Upper lobe of left lung (tissue), 4 donors: ENCODE measurements around the gene RNU5D-1.

Experiments used
- CTCF ChIP-seq, 6 experiments: fragments of 450-650 bp in 4 of 6; fragments of 200-600 bp in 2 of 6; sonication (generic) in 2 of 6; IDR thresholded peaks; one replicate each; pipeline ENCODE4 v1.5.1; 2016 to 2019; ENCODE audit warnings: antibody characterized with exemption in 6 of 6
- POLR2A ChIP-seq, 4 donors: fragments of 450-650 bp; IDR thresholded peaks; one replicate each; pipeline ENCODE4 v1.5.1; 2016 to 2017; ENCODE audit warnings: antibody characterized with exemption in 4 of 4, mild to moderate bottlenecking in 2 of 4
- POLR2AphosphoS5 ChIP-seq, 2 donors: sonication (generic); formaldehyde crosslinking; IDR thresholded peaks; one replicate each; pipeline ENCODE4 v1.5.1; 2017; ENCODE audit warnings: antibody characterized with exemption in 2 of 2

- TF ChIP-seq CTCF (IDR thresholded peaks at IDR 0.05): no peak
- TF ChIP-seq POLR2A (IDR thresholded peaks at IDR 0.05): no peak
- TF ChIP-seq POLR2AphosphoS5 (IDR thresholded peaks at IDR 0.05): no peak
Observed at GRCh38 chr1:44719318-44719717, 11.7 kb downstream of the RNU5D-1 start.
